NCI-H226 (cell line): Measurements from ENCODE around the gene DPP4.

ENCODE experiments used
- DNase-seq: peaks from one replicate; pipeline ENCODE4 v3.0.0-alpha.2; 2015

DPP4 gene

GRCh38 chr2:162085090-162085891 is 11.3 kb upstream of the DPP4 start:
- DNase-seq = peak; percentile 90

GRCh38 chr2:162084536-162084935 is 10.5 kb upstream of the DPP4 start:
- no peak for DNase-seq

- DNase-seq = no peak
These were observed 8.7 kb upstream of the DPP4 start for GRCh38 chr2:162082681-162083080.

GRCh38 chr2:162082036-162082435 is 8.0 kb upstream of the DPP4 start:
- no peak for DNase-seq

- no peak for DNase-seq
These were observed 5.5 kb upstream of the DPP4 start for GRCh38 chr2:162079514-162079913.

GRCh38 chr2:162075689-162076132 is 1.7 kb upstream of the DPP4 start:
- DNase-seq = no peak

GRCh38 chr2:162074928-162075688 is 1.1 kb upstream of the DPP4 start:
- peak; percentile 74 for DNase-seq

GRCh38 chr2:162074632-162074895 is 549 bp upstream of the DPP4 start:
- DNase-seq = no peak

GRCh38 chr2:162072976-162073887 is 783 bp downstream of the DPP4 start:
- DNase-seq = no peak

- DNase-seq = peak; percentile 85
These were observed 1.8 kb downstream of the DPP4 start for GRCh38 chr2:162072181-162072702.

GRCh38 chr2:162071001-162071400 is 3.0 kb downstream of the DPP4 start:
- peak; percentile 90 for DNase-seq

- peak; percentile 62 for DNase-seq
These were observed 3.6 kb downstream of the DPP4 start for GRCh38 chr2:162070228-162070936.

- no peak for DNase-seq
These were observed 4.6 kb downstream of the DPP4 start for GRCh38 chr2:162069267-162069903.

- no peak for DNase-seq
These were observed 6.4 kb downstream of the DPP4 start for GRCh38 chr2:162067596-162067995.

- DNase-seq = no peak
These were observed 8.2 kb downstream of the DPP4 start for GRCh38 chr2:162065767-162066166.

- DNase-seq = peak; percentile 45
These were observed 10.1 kb downstream of the DPP4 start for GRCh38 chr2:162063899-162064298.

GRCh38 chr2:162063281-162063680 is 10.7 kb downstream of the DPP4 start:
- DNase-seq = no peak

GRCh38 chr2:162062559-162062958 is 11.5 kb downstream of the DPP4 start:
- DNase-seq = no peak

GRCh38 chr2:162061021-162061420 is 13.0 kb downstream of the DPP4 start:
- DNase-seq = no peak

- no peak for DNase-seq
These were observed 13.5 kb downstream of the DPP4 start for GRCh38 chr2:162060532-162060931.

GRCh38 chr2:162058973-162059668 is 14.9 kb downstream of the DPP4 start:
- peak; percentile 58 for DNase-seq
